ENCODE results near the gene CHD9.

Gene CHD9

DNA sequence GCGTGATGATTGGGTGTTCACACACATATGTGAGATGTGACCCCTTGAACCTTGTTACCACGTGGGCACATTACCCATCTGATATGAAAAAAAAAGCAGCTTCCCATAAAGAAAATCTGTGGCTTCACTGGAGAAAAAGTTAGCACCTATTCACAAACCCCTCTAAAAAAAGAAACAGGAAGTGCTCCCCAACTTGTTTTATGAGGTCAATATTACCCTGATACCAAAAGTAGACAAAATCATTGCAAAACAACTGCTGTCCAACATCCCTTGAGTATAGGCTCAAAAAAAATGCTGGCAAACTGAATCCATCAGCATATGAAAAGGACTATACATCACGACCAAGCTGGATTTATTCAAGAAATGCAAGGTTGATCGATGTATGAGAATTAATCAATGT, 279.8 kb downstream of the CHD9 start:
- no peak for TF ChIP-seq JUND (IDR thresholded peaks at IDR 0.05; ENCODE audit: low read depth)
- in situ Hi-C loops (cut with HindIII; ENCODE audit: low pct_unique_long_range_greater_than_20kb, low sequenced_read_pairs) = no loop called here
- DNase-seq (ENCODE audit: low read depth in 1 of 2, low spot score in 1 of 2) = no peak

GRCh38 chr16:53337294-53337693, 282.5 kb downstream of the CHD9 start:
- no peak for DNase-seq (ENCODE audit: low read depth in 1 of 2, low spot score in 1 of 2)
- in situ Hi-C loops (cut with HindIII; ENCODE audit: low pct_unique_long_range_greater_than_20kb, low sequenced_read_pairs) = no loop called here
- TF ChIP-seq JUND (IDR thresholded peaks at IDR 0.05; ENCODE audit: low read depth) = no peak

- in situ Hi-C loops (cut with HindIII; ENCODE audit: low pct_unique_long_range_greater_than_20kb, low sequenced_read_pairs) = no loop called here
- TF ChIP-seq JUND (IDR thresholded peaks at IDR 0.05; ENCODE audit: low read depth) = no peak
- no peak for DNase-seq (ENCODE audit: low read depth in 1 of 2, low spot score in 1 of 2)
Measured at GRCh38 chr16:53341792-53342191, 287.0 kb downstream of the CHD9 start.

- no peak for DNase-seq (ENCODE audit: low read depth in 1 of 2, low spot score in 1 of 2)
- in situ Hi-C loops (cut with HindIII; ENCODE audit: low pct_unique_long_range_greater_than_20kb, low sequenced_read_pairs) = no loop called here
- no peak for TF ChIP-seq JUND (IDR thresholded peaks at IDR 0.05; ENCODE audit: low read depth)
Measured at GRCh38 chr16:53355064-53355463, 300.3 kb downstream of the CHD9 start.

- DNase-seq (ENCODE audit: low read depth in 1 of 2, low spot score in 1 of 2) = peak in 1 of 2 experiments; percentile 18
- in situ Hi-C loops (cut with HindIII; ENCODE audit: low pct_unique_long_range_greater_than_20kb, low sequenced_read_pairs) = no loop called here
- no peak for TF ChIP-seq JUND (IDR thresholded peaks at IDR 0.05; ENCODE audit: low read depth)
Measured at GRCh38 chr16:53356478-53357207, 301.9 kb downstream of the CHD9 start.

DNA sequence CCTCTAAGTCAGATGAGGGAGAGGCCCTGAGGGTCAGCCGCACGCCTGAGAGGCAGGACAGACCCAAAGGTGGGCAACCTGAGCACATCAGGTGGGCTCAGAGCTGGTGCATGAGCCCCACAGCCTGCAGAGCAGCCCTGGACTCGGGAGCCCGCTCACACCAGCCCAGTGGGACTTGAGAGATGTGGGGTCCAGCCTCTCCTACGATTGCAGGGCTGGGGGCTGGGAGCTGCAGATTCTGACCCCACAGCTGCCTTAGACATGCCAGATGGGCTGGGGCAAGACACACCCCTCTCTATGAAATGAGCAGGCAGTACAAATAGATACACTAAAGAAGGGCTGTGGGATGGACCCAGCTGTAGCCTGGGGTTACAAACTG, 302.4 kb downstream of the CHD9 start:
- DNase-seq (ENCODE audit: low read depth in 1 of 2, low spot score in 1 of 2) = no peak
- in situ Hi-C loops (cut with HindIII; ENCODE audit: low pct_unique_long_range_greater_than_20kb, low sequenced_read_pairs) = no loop called here
- no peak for TF ChIP-seq JUND (IDR thresholded peaks at IDR 0.05; ENCODE audit: low read depth)

DNA sequence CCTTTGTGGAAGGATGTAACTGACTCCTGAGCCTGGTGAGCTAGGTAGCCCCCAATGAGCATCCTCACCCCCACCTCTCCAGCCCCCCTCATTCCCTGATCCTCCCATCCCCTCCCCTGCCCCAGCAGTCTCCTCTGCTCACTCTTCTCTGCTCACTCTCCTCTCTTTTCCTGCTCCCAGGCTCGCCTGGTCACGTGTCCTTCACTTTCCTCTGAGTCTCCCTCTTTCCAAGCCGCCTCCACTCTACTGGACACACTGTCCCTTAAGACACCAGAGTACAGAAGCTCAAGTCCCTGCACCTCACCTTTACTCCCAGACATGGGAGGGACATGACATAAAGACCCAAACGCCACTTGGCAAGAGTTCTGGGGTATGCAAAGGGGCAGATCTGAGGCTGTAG, 303.2 kb downstream of the CHD9 start:
- in situ Hi-C loops (cut with HindIII; ENCODE audit: low pct_unique_long_range_greater_than_20kb, low sequenced_read_pairs) = no loop called here
- DNase-seq (ENCODE audit: low read depth in 1 of 2, low spot score in 1 of 2) = no peak
- TF ChIP-seq JUND (IDR thresholded peaks at IDR 0.05; ENCODE audit: low read depth) = no peak

- TF ChIP-seq JUND (IDR thresholded peaks at IDR 0.05; ENCODE audit: low read depth) = no peak
- in situ Hi-C loops (cut with HindIII; ENCODE audit: low pct_unique_long_range_greater_than_20kb, low sequenced_read_pairs) = no loop called here
- no peak for DNase-seq (ENCODE audit: low read depth in 1 of 2, low spot score in 1 of 2)
Measured at GRCh38 chr16:53358884-53359283, 304.1 kb downstream of the CHD9 start.

GRCh38 chr16:53369921-53370320, 315.1 kb downstream of the CHD9 start:
- no peak for DNase-seq (ENCODE audit: low read depth in 1 of 2, low spot score in 1 of 2)

GRCh38 chr16:53370827-53371226, 316.0 kb downstream of the CHD9 start:
- in situ Hi-C loops (cut with HindIII; ENCODE audit: low pct_unique_long_range_greater_than_20kb, low sequenced_read_pairs) = no loop called here
- no peak for TF ChIP-seq JUND (IDR thresholded peaks at IDR 0.05; ENCODE audit: low read depth)
- no peak for DNase-seq (ENCODE audit: low read depth in 1 of 2, low spot score in 1 of 2)

More at GRCh38 chr16:53369921-53370320, 315.1 kb downstream of the CHD9 start:
- TF ChIP-seq JUND (IDR thresholded peaks at IDR 0.05; ENCODE audit: low read depth) = no peak
- in situ Hi-C loops (cut with HindIII; ENCODE audit: low pct_unique_long_range_greater_than_20kb, low sequenced_read_pairs) = no loop called here

- TF ChIP-seq JUND (IDR thresholded peaks at IDR 0.05; ENCODE audit: low read depth) = no peak
- peak; percentile 72 to 82 for DNase-seq (ENCODE audit: low read depth in 1 of 2, low spot score in 1 of 2)
- in situ Hi-C loops (cut with HindIII; ENCODE audit: low pct_unique_long_range_greater_than_20kb, low sequenced_read_pairs) = no loop called here
Measured at GRCh38 chr16:53372992-53373871, 318.4 kb downstream of the CHD9 start.

GRCh38 chr16:53374800-53375199, 320.0 kb downstream of the CHD9 start:
- no peak for DNase-seq (ENCODE audit: low read depth in 1 of 2, low spot score in 1 of 2)
- in situ Hi-C loops (cut with HindIII; ENCODE audit: low pct_unique_long_range_greater_than_20kb, low sequenced_read_pairs) = no loop called here

DNA sequence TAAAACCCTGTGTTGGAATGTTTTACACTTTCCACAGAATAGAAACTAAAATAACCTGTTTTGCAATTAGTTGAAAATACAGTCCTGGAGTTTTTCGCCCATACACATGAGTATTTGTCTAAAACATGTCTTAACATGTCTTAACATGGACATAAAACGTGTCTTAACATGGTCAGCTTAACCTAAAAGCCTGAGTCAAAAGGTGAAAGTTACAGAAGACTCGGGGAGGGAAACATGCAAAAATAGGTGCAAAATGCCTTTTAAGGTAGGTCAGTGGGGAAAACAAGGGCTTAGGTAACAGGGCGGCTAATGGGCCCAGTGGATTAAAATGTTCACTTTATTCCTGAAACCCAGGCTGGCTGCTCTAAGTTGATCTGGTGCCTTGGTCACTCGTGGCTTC, 323.3 kb downstream of the CHD9 start:
- DNase-seq (ENCODE audit: low read depth in 1 of 2, low spot score in 1 of 2) = no peak
- no peak for TF ChIP-seq JUND (IDR thresholded peaks at IDR 0.05; ENCODE audit: low read depth)
- in situ Hi-C loops (cut with HindIII; ENCODE audit: low pct_unique_long_range_greater_than_20kb, low sequenced_read_pairs) = no loop called here

More at GRCh38 chr16:53374800-53375199, 320.0 kb downstream of the CHD9 start:
- TF ChIP-seq JUND (IDR thresholded peaks at IDR 0.05; ENCODE audit: low read depth) = no peak
